ENCODE data around the gene CHST10.

CHST10 gene

GRCh38 chr2:100408941-100409340, 8.5 kb downstream of the CHST10 start (continued):
- no peak for TF ChIP-seq ZSCAN4 (tag by site-specific recombination; IDR thresholded peaks at IDR 0.05)
- no peak for TF ChIP-seq PRDM4 (tag by site-specific recombination; IDR thresholded peaks at IDR 0.05)
- TF ChIP-seq ZNF645 (tag by site-specific recombination; IDR thresholded peaks at IDR 0.05) = no peak
- TF ChIP-seq ZNF148 (tag by site-specific recombination; IDR thresholded peaks at IDR 0.05; ENCODE audit: borderline replicate concordance) = no peak
- TF ChIP-seq ZNF585B (tag by site-specific recombination; IDR thresholded peaks at IDR 0.05) = no peak
- TF ChIP-seq SCRT1 (tag by site-specific recombination; IDR thresholded peaks at IDR 0.05; ENCODE audit: borderline replicate concordance) = no peak

GRCh38 chr2:100408104-100408503, 9.4 kb downstream of the CHST10 start:
- Histone ChIP-seq H3K9me3 (ENCODE audit: control insufficient read depth, insufficient read depth, low read depth, low read length) (no peaks in the 10 kb centered on the region), H3K27ac (ENCODE audit: extremely low read depth, low read depth, low read length) (no peak overlapping the region), H3K36me3 (ENCODE audit: control insufficient read depth in 2 of 2, insufficient read depth in 1 of 2, low read length in 2 of 2) (peaks cover 0 to 52% of the 10 kb centered on the region in 2 experiments; a peak in 1 of 3 replicates), H3K4me3 (ENCODE audit: low read depth, low read length) (no peak overlapping the region), H3K4me1 (ENCODE audit: control insufficient read depth, insufficient read depth, low read length) (no peaks in the 10 kb centered on the region)
- CTCF ChIA-PET = interaction anchor here (0.6 to 1.7 kb wide), 3 partner anchors 13 to 27 kb away, joined by 3 to 6 read pairs (median 4); no protein-coding TSS in a partner anchor
- POLR2A ChIA-PET = no interaction called here
- TF ChIP-seq PRDM4 (tag by site-specific recombination; IDR thresholded peaks at IDR 0.05) (no peak), OSR2 (tag by site-specific recombination; IDR thresholded peaks at IDR 0.05) (no peak)

- H3K27ac ChIP-seq (ENCODE audit: extremely low read depth, low read depth, low read length) = no peak overlapping the region
- H3K9me3 ChIP-seq (ENCODE audit: control insufficient read depth, insufficient read depth, low read depth, low read length) = no peaks in the 10 kb centered on the region
- CTCF ChIA-PET = interaction anchor here (1.0 to 1.1 kb wide), 2 partner anchors 26 to 144 kb away, joined by 3 to 4 read pairs; no protein-coding TSS in a partner anchor
- POLR2A ChIA-PET = no interaction called here
- peaks cover 0 to 50% of the 10 kb centered on the region in 2 experiments; a peak in 1 of 3 replicates for H3K36me3 ChIP-seq (ENCODE audit: control insufficient read depth in 2 of 2, insufficient read depth in 1 of 2, low read length in 2 of 2)
- no peaks in the 10 kb centered on the region for H3K4me1 ChIP-seq (ENCODE audit: control insufficient read depth, insufficient read depth, low read length)
- no peak overlapping the region for H3K4me3 ChIP-seq (ENCODE audit: low read depth, low read length)
- TF ChIP-seq YY1 (tag by site-specific recombination; IDR thresholded peaks at IDR 0.05) (no peak), ZNF37A (tag by site-specific recombination; IDR thresholded peaks at IDR 0.05) (no peak), ZNF513 (tag by site-specific recombination; IDR thresholded peaks at IDR 0.05) (no peak), ZNF398 (tag by site-specific recombination; IDR thresholded peaks at IDR 0.05) (no peak), ZNF548 (tag by site-specific recombination; IDR thresholded peaks at IDR 0.05) (no peak)
These were observed 9.9 kb downstream of the CHST10 start for GRCh38 chr2:100407563-100407962.
